ENCODE data around the gene TRABD. TPM values are rescaled to one million over a fixed set of nuclear protein-coding genes. Genes with fewer than 3 reads are reported as not detected.

TRABD gene
- total and polyA plus RNA-seq, 2 donors (not counting 1 experiment from before 2014, with no cell fraction given), result 11.8 to 17.2 TPM

GRCh38 chr22:50180727-50181521, 4.8 kb upstream of the TRABD start:
- H3K27ac ChIP-seq (ENCODE audit: insufficient read depth, low read length), result no peak overlapping the region
- H3K36me3 ChIP-seq (ENCODE audit: control insufficient read depth, insufficient read depth, low read length), result no peaks in the 10 kb centered on the region
- no peaks in the 10 kb centered on the region for H3K79me2 ChIP-seq (ENCODE audit: control insufficient read depth, insufficient read depth, low read length)
- no peak for TF ChIP-seq EZH2 (IDR thresholded peaks at IDR 0.05; ENCODE audit: low read length, missing control alignments)
- TF ChIP-seq, protein P1, sequence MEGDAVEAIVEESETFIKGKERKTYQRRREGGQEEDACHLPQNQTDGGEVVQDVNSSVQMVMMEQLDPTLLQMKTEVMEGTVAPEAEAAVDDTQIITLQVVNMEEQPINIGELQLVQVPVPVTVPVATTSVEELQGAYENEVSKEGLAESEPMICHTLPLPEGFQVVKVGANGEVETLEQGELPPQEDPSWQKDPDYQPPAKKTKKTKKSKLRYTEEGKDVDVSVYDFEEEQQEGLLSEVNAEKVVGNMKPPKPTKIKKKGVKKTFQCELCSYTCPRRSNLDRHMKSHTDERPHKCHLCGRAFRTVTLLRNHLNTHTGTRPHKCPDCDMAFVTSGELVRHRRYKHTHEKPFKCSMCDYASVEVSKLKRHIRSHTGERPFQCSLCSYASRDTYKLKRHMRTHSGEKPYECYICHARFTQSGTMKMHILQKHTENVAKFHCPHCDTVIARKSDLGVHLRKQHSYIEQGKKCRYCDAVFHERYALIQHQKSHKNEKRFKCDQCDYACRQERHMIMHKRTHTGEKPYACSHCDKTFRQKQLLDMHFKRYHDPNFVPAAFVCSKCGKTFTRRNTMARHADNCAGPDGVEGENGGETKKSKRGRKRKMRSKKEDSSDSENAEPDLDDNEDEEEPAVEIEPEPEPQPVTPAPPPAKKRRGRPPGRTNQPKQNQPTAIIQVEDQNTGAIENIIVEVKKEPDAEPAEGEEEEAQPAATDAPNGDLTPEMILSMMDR (conservative IDR thresholded peaks at IDR 0.05 in 1 of 2, IDR thresholded peaks at IDR 0.05 in 1 of 2; ENCODE audit: low read depth in 1 of 2, low read length in 2 of 2), result no peak
- H2AFZ ChIP-seq (ENCODE audit: low read length), result no peak overlapping the region
- H4K20me1 ChIP-seq (ENCODE audit: control insufficient read depth, extremely low read depth, insufficient read depth, low read length), result no peaks in the 10 kb centered on the region
- no peaks in the 10 kb centered on the region for H3K9me3 ChIP-seq (ENCODE audit: control insufficient read depth, insufficient read depth, low read depth, low read length)
- no peak overlapping the region for H3K9ac ChIP-seq (ENCODE audit: insufficient read depth, low read length)
- no peak for DNase-seq (ENCODE audit: low read depth in 2 of 2)
- no peak overlapping the region for H3K4me3 ChIP-seq (replicated peaks in 1 of 4; ENCODE audit: control extremely low read depth in 1 of 4, insufficient read depth in 1 of 4, low read depth in 3 of 4, low read length in 4 of 4)
- peaks cover 5% of the 10 kb centered on the region for H3K4me1 ChIP-seq (ENCODE audit: control insufficient read depth, extremely low read depth, insufficient read depth, low read length)
- no peak overlapping the region for H3K4me2 ChIP-seq (ENCODE audit: extremely low read depth, insufficient read depth, low read length)
- H3K27me3 ChIP-seq (ENCODE audit: control insufficient read depth, insufficient read depth, low read length), result peaks cover 3% of the 10 kb centered on the region

DNA sequence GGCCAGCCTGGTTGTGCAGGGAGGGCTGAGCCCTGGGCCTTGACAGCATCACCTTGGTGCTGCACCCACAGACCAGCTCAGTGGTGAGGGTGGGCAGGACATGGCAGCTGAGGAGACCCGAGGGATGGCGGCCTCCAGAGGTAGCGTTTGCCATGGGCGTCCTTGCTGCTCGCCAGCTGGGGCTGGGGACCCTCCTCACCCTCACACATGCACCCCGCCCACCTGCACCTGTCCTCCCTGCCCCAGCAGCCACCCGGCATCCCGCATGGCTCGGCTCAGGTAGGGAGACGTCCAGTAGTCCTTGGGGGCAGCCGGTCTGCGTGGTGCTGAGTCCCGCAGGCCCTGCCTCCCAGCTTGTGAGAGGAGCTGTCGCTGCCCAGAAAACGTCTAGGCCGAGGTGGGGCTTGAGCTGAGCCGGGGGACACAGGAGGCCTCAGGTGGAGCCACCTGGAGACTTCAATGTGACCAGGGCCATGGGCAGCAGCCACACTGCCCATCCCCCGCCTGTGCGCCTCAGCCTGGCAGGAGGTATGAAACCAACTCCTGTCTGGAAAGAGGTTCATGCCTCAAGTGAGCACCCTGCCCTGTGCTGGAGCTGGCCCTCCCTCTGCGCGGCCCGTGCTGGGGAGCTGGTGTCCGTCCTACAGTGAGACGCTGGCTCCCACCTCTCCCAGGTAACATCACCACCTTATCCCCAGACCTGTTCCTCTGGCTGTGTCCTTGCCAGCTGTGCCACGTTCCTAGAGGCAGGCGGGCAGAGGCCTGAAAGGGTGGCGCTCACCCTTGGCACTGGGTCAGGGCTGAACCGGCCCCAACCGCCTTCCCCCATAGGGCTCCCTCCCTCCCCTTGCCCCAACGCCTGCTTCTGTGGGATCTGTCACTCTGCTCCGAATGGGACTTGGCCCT, 3.3 kb upstream of the TRABD start:
- no peaks in the 10 kb centered on the region for H3K36me3 ChIP-seq (ENCODE audit: control insufficient read depth, insufficient read depth, low read length)
- no peak overlapping the region for H2AFZ ChIP-seq (ENCODE audit: low read length)
- H3K9ac ChIP-seq (ENCODE audit: insufficient read depth, low read length), result no peak overlapping the region
- no peaks in the 10 kb centered on the region for H3K9me3 ChIP-seq (ENCODE audit: control insufficient read depth, insufficient read depth, low read depth, low read length)
- peaks cover 5% of the 10 kb centered on the region for H3K4me1 ChIP-seq (ENCODE audit: control insufficient read depth, extremely low read depth, insufficient read depth, low read length)
- no peak for DNase-seq (ENCODE audit: low read depth in 2 of 2)
- no peak overlapping the region for H3K4me3 ChIP-seq (replicated peaks in 1 of 4; ENCODE audit: control extremely low read depth in 1 of 4, insufficient read depth in 1 of 4, low read depth in 3 of 4, low read length in 4 of 4)
- TF ChIP-seq, protein P1 (conservative IDR thresholded peaks at IDR 0.05 in 1 of 2, IDR thresholded peaks at IDR 0.05 in 1 of 2; ENCODE audit: low read depth in 1 of 2, low read length in 2 of 2), result no peak
- no peak for TF ChIP-seq EZH2 (IDR thresholded peaks at IDR 0.05; ENCODE audit: low read length, missing control alignments)
- H3K79me2 ChIP-seq (ENCODE audit: control insufficient read depth, insufficient read depth, low read length), result peaks cover 9% of the 10 kb centered on the region
- peaks cover under 1% of the 10 kb centered on the region for H3K27me3 ChIP-seq (ENCODE audit: control insufficient read depth, insufficient read depth, low read length)
- H3K27ac ChIP-seq (ENCODE audit: insufficient read depth, low read length), result no peak overlapping the region
- no peak overlapping the region for H3K4me2 ChIP-seq (ENCODE audit: extremely low read depth, insufficient read depth, low read length)
- no peaks in the 10 kb centered on the region for H4K20me1 ChIP-seq (ENCODE audit: control insufficient read depth, extremely low read depth, insufficient read depth, low read length)

All from fibroblast of lung (primary cell).